Stimulated activated CD8-positive, alpha-beta memory T cell treated with anti-CD3 and anti-CD28 coated beads, Interleukin-15, amount 100 ng/mL, for 48 hours (primary cell): ENCODE measurements around the gene RTBDN.
A peak's percentile ranks its signal among the peaks of the same experiment; 100 is the strongest.

Source experiments
- DNase-seq, 2 donors: peaks; one replicate each; pipeline ENCODE4 v3.0.0-alpha.2; 2020; ENCODE audit warnings: low read depth in 2 of 2

The RTBDN gene

GRCh38 chr19:12793290-12794195, 40.8 kb downstream of the RTBDN start:
- peak; percentile 90 to 91 for DNase-seq

GRCh38 chr19:12792853-12793289, 41.5 kb downstream of the RTBDN start:
- no peak for DNase-seq

- DNase-seq = peak in 1 of 2 donors; percentile 68
Measured at GRCh38 chr19:12792051-12792852, 42.1 kb downstream of the RTBDN start.

GRCh38 chr19:12791345-12792050, 42.9 kb downstream of the RTBDN start, which contains the start of gene JUNB:
Gene JUNB, plus strand, starts transcription at chr19:12791486. Its CDS starts 286 bp downstream, at chr19:12791772.
- DNase-seq = peak; percentile 94 to 96

GRCh38 chr19:12790628-12791344, 43.6 kb downstream of the RTBDN start:
- no peak for DNase-seq

- DNase-seq = peak; percentile 97 to 99
Measured at GRCh38 chr19:12789904-12790619, 44.3 kb downstream of the RTBDN start.

- no peak for DNase-seq
Measured at GRCh38 chr19:12789098-12789903, 45.1 kb downstream of the RTBDN start.

- no peak for DNase-seq
Measured at GRCh38 chr19:12788682-12789097, 45.7 kb downstream of the RTBDN start.

DNA sequence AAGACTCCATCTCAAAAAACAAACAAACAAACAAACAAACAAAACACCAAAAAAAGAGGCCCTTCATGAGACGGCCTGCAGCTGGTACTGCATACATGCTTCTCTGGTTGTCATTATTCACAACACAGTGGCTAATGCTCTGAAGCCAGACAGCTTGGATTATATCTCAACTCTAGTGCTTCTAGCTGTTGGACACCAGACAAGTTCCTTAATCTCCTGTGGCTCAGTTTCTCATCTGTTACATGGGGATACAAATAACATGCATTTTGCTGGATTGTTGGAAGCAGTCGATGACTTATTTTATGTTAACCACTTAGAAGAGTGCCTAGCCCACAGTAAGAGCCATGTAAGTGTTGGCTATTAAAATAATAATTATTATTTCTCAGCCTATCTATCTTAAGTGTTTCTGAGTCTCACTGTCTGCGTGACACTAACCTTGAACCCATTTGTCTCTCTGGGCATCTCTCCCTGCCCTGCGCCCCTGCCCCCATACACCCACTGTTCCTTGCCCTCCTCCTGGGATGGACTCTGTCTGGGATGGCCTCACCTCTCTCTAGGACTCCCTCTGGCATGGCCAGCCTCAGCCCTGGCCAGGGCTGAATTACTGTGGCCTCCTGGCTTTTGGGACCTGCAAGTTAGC, 46.2 kb downstream of the RTBDN start:
- no peak for DNase-seq

GRCh38 chr19:12787458-12787857, 46.9 kb downstream of the RTBDN start:
- no peak for DNase-seq

DNA sequence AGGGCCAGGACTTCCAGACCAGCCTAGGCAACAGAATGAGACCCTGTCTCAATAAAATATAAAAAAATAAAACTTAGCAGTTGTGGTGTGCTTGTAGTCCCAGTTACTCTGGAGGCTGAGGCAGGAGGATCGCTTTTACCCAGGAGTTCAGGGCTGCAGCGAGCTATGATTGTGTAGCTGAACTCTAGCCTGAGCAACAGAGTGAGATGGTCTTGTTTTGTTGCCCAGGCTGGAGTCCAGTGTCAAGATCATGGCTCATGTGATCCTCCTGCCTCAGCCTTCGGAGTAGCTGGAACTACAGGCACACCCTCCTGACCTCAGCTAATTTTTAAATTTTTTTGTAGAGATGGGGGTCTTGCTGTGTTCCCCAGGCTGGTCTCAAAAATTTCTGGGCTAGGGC, 47.4 kb downstream of the RTBDN start:
- no peak for DNase-seq

DNA sequence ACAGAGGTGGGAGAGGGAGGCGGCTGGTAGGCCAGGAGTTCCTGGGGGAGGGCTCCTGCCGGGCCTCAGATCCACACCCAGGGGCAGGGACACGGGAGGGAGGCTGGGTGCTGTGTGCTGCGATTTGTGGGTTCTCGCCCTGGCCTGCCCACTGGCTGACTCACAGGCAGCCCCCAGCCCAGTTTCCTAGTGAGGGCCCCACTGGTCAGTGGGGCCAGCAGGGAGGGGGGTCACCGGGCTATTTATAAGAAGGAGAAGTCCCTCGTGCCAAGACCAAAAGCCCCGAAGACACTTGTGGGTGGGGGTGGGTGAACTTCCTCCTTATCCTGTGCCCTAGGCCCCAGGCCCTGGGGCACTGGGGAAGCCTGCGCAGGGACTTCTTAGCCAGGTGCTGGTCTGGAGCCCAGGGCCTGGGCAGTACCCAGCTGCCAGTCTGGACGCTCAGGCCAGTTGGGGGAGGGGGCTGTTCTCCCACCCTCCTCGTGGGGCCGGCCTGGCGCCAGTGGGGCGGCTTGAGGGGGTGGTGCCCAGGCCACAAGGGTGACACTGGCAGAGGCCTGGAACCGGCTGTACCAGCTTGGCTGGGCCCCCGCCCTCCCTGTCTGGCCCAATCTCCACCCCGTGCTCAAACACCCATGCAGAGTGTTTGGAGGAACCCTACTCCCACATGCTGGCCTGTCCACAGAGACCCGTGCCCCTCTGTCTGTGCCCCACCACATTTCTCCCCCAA, 48.1 kb downstream of the RTBDN start:
- DNase-seq = no peak

DNA sequence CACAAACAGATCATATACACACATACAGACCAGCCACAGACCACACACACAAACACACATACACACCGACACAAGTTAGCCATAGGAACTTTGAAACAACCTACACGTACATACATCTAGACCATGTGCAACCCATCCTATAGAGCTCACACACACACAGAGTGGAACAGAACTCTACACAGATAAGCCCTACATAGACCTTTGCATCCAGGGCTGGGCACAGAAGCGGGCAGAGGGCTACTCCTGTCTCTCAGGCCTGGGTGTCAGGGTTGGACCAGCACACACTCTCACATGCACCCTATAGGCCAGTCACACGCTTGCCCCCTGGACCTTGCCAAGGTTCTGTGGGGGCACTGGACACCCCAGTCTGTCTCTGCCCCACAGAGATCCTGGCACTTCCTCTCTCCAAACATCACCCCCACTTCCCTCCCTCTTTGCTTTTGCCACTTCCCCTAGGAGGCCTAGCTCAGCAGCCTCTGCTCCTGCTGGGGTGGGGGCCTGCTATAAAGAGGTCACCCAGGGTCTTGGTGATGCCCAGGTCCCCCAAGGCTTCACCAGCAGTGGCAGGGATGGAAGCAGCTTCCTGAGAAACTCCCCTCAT, 48.8 kb downstream of the RTBDN start:
- DNase-seq = no peak

DNA sequence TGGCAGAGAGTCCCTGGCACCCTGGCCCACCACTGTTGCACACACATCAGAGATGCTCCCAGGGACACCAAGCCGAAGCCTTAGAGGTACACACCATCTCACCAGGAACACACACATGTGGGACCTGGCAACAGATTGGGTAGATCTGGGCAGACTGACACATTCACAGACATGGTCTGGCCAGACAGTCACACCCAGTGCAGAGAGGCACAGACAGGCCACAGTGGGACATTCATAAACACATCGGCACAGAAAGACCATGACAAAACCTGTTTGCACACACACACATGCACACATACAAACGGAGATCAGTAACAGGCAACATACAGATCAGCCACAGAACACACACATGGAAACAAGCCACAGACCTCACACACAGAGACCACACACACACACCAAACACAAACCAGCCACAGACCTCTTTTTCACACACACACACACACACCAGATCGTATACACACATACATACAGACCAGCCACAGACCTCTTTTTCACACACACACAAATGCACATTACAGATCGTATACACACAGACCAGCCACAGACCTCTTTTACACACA, 49.4 kb downstream of the RTBDN start:
- no peak for DNase-seq

DNA sequence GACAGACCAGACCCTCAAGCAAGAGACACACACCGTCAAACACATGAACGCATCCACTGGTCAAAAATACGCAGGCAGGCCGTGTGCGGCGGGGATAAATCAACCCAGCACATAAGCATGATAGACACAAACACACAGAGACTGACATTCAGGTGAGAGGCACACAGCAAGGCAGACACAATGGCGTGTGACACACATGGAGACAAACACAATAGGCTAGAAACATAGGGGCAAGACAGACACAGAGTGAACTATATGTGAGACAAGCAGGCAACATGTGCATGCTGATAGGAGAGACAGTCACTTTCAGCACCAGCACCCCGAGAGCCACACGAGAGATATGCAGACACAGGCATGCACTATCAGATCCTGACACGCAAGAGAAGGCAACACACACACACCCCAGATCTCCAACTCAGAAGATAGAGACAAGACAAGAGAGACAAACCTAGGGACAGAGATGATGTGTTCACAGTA, 49.9 kb downstream of the RTBDN start:
- DNase-seq = no peak

DNA sequence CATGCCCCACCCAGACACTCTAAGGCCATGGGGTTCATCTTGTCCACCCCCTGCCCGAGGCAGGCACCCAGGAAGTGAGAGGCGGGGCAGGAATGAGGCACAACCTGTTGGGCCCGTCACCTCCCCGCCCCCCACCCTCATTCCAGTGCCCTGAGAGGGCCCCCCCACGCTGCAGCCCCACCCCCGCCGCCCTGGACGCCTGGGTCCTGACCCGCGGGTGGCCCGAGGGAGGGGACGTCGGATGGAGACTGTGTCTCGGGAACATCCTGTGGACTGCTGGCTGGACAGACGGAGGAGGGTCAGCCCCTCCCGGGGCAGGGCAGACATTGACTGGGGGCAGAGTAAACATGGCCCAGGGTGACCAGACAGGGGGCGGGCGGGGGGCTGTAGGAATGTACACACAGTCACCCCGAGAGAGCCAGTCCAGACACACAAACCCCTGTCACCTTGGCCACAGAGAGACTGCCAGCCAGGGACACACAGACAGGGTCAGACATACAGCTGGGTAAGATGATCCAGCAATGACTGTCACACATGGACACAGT, 50.5 kb downstream of the RTBDN start:
- DNase-seq = no peak

DNA sequence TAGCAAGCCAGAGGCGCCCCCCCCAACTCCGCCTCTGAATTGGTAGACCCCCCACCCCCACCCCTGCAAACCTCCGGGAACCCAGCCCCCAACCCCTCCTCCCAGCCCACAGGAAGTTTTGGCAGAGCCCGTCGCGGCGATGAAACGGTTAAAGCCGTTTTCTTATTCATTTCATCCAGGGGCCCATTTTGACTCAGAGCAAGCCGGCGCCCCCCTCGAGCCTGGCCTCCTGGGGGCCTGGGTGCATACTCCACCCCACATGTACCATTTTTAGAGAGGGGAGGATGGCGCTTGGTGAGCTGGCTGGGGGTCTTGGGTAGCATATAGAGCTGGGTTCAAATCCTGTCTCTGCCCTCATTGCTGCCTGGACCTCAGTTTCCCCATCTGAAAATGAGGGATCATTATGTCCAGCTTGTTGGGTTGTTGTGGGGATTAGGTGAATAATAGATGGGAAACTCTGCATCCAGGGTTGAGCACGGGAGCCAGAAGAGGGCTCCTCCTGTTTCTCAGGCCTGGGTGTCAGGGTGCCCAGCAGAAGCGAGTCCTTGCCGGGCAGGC, 51.0 kb downstream of the RTBDN start:
- peak; percentile 74 to 77 for DNase-seq
